Measurements from ENCODE around the gene KRT75.

DNA sequence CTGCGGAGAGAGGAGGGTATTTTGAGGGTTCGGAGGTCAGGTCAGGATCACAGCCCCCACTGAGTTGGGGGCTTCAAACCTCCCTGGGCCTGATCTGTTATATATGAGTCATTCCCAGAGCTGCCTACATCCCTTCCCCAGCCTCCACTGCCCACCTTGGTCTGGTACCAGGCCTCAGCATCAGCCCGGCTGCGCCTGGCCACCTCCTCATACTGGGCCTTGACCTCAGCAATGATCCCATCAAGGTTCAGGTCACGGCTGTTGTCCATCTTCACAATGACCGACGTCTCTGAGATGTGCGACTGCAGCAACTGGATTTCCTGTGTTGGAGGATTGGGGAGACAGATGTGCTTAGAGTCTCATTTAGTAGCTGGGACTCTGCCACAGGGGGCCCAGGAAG lies 53.0 kb downstream of the KRT75 start:
- TF ChIP-seq, protein P1, sequence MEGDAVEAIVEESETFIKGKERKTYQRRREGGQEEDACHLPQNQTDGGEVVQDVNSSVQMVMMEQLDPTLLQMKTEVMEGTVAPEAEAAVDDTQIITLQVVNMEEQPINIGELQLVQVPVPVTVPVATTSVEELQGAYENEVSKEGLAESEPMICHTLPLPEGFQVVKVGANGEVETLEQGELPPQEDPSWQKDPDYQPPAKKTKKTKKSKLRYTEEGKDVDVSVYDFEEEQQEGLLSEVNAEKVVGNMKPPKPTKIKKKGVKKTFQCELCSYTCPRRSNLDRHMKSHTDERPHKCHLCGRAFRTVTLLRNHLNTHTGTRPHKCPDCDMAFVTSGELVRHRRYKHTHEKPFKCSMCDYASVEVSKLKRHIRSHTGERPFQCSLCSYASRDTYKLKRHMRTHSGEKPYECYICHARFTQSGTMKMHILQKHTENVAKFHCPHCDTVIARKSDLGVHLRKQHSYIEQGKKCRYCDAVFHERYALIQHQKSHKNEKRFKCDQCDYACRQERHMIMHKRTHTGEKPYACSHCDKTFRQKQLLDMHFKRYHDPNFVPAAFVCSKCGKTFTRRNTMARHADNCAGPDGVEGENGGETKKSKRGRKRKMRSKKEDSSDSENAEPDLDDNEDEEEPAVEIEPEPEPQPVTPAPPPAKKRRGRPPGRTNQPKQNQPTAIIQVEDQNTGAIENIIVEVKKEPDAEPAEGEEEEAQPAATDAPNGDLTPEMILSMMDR (conservative IDR thresholded peaks at IDR 0.05): no peak
- TF ChIP-seq EZH2 (IDR thresholded peaks at IDR 0.05; ENCODE audit: low read depth): no peak

Data from PC-9 (cell line).